A673 (cell line): ENCODE results near the gene OR14K1. TPM values are rescaled to one million over a fixed set of nuclear protein-coding genes. Genes with fewer than 3 reads are reported as not detected.

ENCODE experiments used
- BruUV-seq: library from RNA; stranded (reverse); fragments of 400-500 nt; replicated peaks from 2 replicates; lab custom pipeline; 2021; lab: Mats Ljungman, UMichigan
- CTCF ChIA-PET: fragments of 300-600 bp; sonication (Branson Sonifier 250); formaldehyde crosslinking; loops from one replicate; lab custom pipeline; 2022; ENCODE audit warnings: antibody characterized with exemption; lab: Charles Lee
- POLR2A ChIA-PET: fragments of 300-600 bp; sonication (Branson Sonifier 250); formaldehyde crosslinking; loops from one replicate; lab custom pipeline; 2022; ENCODE audit warnings: antibody characterized with exemption; ENCODE audit not compliant: low non-redundant PET; lab: Charles Lee
- DNase-seq: peaks from one replicate; pipeline ENCODE4 v3.0.0-alpha.2; 2015; ENCODE audit warnings: low spot score
- H3K27ac ChIP-seq: fragments of 200-600 bp; sonication (generic); 2 replicates; pipeline ENCODE4 v1.5.1; 2016; ENCODE audit warnings: mixed run types, low read depth, mild to moderate bottlenecking, mixed read lengths, antibody characterized with exemption, low read length; ENCODE audit not compliant: poor library complexity, severe bottlenecking
- H3K27me3 ChIP-seq: fragments of 200-600 bp; sonication (generic); replicated peaks from 2 replicates; pipeline ENCODE4 v1.6.1; 2017; ENCODE audit warnings: mixed run types, low read depth, mild to moderate bottlenecking, mixed read lengths, antibody characterized with exemption, low read length; ENCODE audit not compliant: insufficient read depth, poor library complexity
- H3K36me3 ChIP-seq: fragments of 200-600 bp; sonication (generic); 2 replicates; pipeline ENCODE4 v1.6.1; 2016; ENCODE audit warnings: mixed run types, mild to moderate bottlenecking, mixed read lengths, antibody characterized with exemption, low read length; ENCODE audit not compliant: insufficient read depth, poor library complexity, severe bottlenecking
- H3K4me1 ChIP-seq: fragments of 200-600 bp; sonication (generic); 2 replicates; pipeline ENCODE4 v1.6.1; 2017; ENCODE audit warnings: mixed run types, mild to moderate bottlenecking, mixed read lengths, antibody characterized with exemption, low read length; ENCODE audit not compliant: insufficient read depth, poor library complexity, severe bottlenecking
- H3K4me3 ChIP-seq: fragments of 200-600 bp; sonication (generic); 2 replicates; pipeline ENCODE4 v1.5.1; 2016; ENCODE audit warnings: low read depth, mixed run types, mild to moderate bottlenecking, mixed read lengths, low read length; ENCODE audit not compliant: poor library complexity, severe bottlenecking
- H3K9me3 ChIP-seq: fragments of 200-600 bp; sonication (generic); 2 replicates; pipeline ENCODE4 v1.6.1; 2016; ENCODE audit warnings: mixed run types, low read depth, mild to moderate bottlenecking, mixed read lengths, antibody characterized with exemption, low read length; ENCODE audit not compliant: poor library complexity, severe bottlenecking
- EZH2 ChIP-seq: fragments of 200-600 bp; sonication (generic); IDR thresholded peaks from 2 replicates; pipeline ENCODE4 v1.6.1; 2017; ENCODE audit warnings: borderline replicate concordance, low read depth, mild to moderate bottlenecking, mixed read lengths, antibody characterized with exemption, low read length; ENCODE audit not compliant: poor library complexity, severe bottlenecking
- intact Hi-C: fragments of 100-400 bp; cut with micrococcal nuclease; formaldehyde crosslinking; loops from one replicate; pipeline ENCODE4 v1.10.0; 2022; ENCODE audit not compliant: unreplicated experiment
- total RNA-seq: library from RNA; stranded (reverse); gene quantifications from 2 replicates; pipeline ENCODE4 v1.2.3, GENCODE V29; 2021
- TF ChIP-seq, protein P1 (sequence below): fragments of 300-800, 200-600 bp; sonication (generic); conservative IDR thresholded peaks from 2 replicates; pipeline ENCODE4 v1.5.1; 2017; ENCODE audit warnings: low read depth, mild to moderate bottlenecking, antibody characterized with exemption, low read length, moderate library complexity, mixed read lengths

The OR14K1 gene
- total RNA-seq, 1 experiment from 2014 or later: not detected

DNA sequence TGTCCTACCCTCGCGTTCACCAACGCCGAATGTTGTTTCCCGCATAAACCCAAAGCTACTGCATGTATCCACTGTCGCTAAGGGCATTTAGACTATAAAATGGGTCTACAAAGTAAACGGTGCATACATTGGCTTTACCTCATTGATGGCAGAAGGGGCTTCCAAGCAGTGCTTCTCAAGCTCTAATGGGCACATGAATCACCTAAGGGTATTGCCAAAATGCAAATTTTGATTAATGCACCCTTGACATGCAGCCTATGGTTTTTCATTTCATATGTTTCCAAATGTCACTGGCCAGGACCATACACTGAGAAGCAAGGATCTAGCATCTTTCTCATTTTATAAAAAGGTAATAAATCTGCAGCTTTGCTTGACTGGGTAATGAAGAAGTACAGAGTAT lies 24.7 kb upstream of the OR14K1 start:
- no peak overlapping the region for H3K27ac ChIP-seq
- BruUV-seq: no TSS peak
- H3K4me1 ChIP-seq: no peaks in the 10 kb centered on the region
- ChIA-PET POLR2A (no interaction called here), CTCF (no interaction called here)
- TF ChIP-seq EZH2: no peak
- TF ChIP-seq, protein P1, sequence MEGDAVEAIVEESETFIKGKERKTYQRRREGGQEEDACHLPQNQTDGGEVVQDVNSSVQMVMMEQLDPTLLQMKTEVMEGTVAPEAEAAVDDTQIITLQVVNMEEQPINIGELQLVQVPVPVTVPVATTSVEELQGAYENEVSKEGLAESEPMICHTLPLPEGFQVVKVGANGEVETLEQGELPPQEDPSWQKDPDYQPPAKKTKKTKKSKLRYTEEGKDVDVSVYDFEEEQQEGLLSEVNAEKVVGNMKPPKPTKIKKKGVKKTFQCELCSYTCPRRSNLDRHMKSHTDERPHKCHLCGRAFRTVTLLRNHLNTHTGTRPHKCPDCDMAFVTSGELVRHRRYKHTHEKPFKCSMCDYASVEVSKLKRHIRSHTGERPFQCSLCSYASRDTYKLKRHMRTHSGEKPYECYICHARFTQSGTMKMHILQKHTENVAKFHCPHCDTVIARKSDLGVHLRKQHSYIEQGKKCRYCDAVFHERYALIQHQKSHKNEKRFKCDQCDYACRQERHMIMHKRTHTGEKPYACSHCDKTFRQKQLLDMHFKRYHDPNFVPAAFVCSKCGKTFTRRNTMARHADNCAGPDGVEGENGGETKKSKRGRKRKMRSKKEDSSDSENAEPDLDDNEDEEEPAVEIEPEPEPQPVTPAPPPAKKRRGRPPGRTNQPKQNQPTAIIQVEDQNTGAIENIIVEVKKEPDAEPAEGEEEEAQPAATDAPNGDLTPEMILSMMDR: no peak
- DNase-seq: no peak
- intact Hi-C loops: no loop called here
- no peaks in the 10 kb centered on the region for H3K27me3 ChIP-seq
- H3K4me3 ChIP-seq: no peak overlapping the region
- no peaks in the 10 kb centered on the region for H3K36me3 ChIP-seq
- peaks cover 16% of the 10 kb centered on the region for H3K9me3 ChIP-seq

DNA sequence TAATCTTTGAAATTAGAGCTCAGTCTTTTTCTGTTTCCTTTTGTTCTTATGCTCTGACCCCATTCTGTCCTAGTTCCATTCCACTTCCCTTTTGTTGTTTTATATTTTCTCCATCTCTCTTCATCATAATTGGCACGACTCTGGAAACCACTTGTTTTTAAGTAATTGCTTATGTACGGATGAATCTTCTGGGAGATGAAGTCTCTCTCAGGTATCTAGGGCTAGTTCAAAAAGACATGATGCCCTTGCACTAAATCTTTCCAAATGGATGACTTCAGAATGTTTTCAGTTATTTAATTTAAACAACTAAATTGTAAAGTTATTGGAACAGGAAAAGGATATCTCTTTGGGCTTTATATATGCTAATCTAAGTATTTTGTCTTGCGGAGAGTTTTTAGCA lies 21.9 kb upstream of the OR14K1 start, which contains the start of gene OR6F1:
Gene OR6F1, minus strand, starts transcription at position 101 of the 400 bp plus-strand sequence. CDS start 3,891 bp downstream, outside the sequence.
- DNase-seq: no peak
- POLR2A ChIA-PET: no interaction called here
- no peak for TF ChIP-seq EZH2
- TF ChIP-seq, protein P1: no peak
- no peaks in the 10 kb centered on the region for H3K27me3 ChIP-seq
- H3K4me1 ChIP-seq: no peaks in the 10 kb centered on the region
- BruUV-seq: no TSS peak
- intact Hi-C loops: no loop called here
- H3K9me3 ChIP-seq: peaks cover 27% of the 10 kb centered on the region
- no peak within 1 kb of the TSS for H3K27ac ChIP-seq
- CTCF ChIA-PET: no interaction called here
- no peaks in the 10 kb centered on the region for H3K36me3 ChIP-seq
- no peak within 1 kb of the TSS for H3K4me3 ChIP-seq

DNA sequence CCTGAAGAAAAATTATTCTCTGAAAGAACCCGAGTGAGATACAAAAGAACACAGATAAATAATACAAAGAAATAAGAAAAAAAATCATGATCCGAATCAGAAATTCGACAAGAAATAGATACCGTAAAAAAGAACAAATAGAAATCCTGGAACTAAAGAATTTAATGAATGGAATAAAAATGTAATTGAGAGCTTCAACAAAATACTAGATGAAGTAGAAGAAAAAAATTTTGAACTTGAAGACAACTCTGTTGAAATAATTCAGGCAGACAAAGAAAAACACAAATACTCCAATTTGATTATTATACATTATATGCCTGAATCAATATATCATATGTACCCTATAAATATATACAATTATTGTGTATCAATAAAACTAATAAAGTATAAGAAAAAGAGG lies 17.2 kb upstream of the OR14K1 start:
- Histone ChIP-seq H3K4me1 (no peaks in the 10 kb centered on the region), H3K36me3 (no peaks in the 10 kb centered on the region), H3K27ac (no peak overlapping the region), H3K4me3 (no peak overlapping the region), H3K27me3 (no peaks in the 10 kb centered on the region), H3K9me3 (peaks cover 21% of the 10 kb centered on the region)
- no peak for DNase-seq
- POLR2A ChIA-PET: no interaction called here
- no peak for TF ChIP-seq EZH2
- TF ChIP-seq, protein P1: no peak
- CTCF ChIA-PET: no interaction called here
- BruUV-seq: no TSS peak
- intact Hi-C loops: no loop called here
